Fibroblast of upper back skin (primary cell): Measurements from ENCODE around the gene SYNPO2.
A peak's percentile ranks its signal among the peaks of the same experiment; 100 is the strongest.

ENCODE experiments used
- DNase-seq: peaks from one replicate; pipeline ENCODE4 v3.0.0-alpha.2; 2013

The SYNPO2 gene

DNA sequence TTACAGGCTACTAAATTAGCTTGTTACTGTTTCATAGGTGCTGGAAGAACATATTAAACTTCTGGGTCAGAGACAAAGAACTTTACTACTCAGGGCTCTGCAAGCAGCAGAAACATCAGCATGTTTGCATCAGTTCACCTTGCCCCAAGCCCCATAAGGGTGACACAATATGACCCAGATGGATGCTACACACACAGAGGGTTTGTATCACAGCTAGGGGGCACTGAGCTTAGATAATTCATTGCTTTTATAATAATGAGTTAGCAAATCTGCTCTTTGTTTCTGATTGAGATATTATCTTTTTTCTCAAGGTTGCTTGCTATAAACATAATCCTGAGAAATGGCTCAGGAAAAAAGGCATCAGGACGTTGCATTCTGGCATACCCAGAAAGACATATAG lies 4.8 kb upstream of the SYNPO2 start:
- DNase-seq, result no peak

DNA sequence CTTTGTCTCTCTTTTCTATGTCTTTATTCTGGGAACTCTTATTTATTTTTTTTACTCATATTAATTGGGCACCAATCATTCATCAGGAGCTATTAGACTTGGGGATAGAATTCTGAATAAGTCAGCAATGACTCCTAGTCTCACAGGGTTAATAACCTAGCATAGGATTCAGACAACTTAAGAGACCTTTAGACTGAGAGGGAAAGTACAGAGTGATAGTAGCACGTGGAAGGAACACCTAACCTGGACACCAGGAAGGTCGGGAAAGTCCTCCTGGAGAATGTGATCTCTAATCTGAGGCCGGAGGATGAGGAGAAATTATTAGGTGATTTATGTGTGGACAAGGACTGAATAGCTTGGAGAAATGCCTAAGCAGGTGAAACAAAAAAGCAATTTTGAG lies 3.9 kb upstream of the SYNPO2 start:
- no peak for DNase-seq

GRCh38 chr4:118889312-118889691 lies 648 bp downstream of the SYNPO2 start:
- no peak for DNase-seq

DNA sequence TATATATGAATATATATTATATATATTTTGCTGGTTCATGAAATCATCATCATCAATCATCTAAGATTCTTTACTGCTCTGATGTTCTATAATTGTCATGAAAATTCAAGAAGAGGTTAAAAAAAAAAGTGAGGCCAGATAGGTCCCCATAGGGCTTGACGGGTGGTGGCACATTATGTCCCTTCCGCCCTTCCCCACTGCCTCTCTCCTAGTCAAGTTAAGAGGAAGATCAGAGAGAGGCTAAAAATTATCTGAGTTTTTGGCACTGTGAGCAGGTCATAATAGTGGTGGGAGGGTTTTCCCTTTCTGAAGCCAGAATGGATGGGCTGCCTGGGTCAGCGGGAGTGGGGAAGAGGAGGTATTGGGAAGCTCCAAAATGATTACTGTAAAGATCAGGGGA lies 5.4 kb downstream of the SYNPO2 start:
- no peak for DNase-seq

DNA sequence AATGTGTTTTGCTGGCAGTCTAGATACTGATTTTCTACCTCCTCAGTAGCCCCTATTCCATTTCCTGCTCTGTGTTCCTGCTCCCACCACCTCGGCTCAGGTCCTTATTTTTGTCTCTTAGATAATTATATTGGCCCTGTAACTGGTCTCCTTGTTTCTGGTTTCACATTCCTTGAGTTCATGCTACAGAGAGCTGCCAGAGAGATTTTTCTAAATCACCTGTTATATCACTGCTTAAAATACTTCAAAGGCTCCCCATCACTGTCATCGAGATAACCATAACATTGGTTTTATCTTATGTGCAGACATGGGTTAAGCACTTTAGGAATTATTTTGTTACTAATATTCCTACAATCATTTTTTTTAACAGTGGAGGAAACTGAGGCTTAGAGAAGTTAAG lies 9.6 kb downstream of the SYNPO2 start:
- no peak for DNase-seq

- no peak for DNase-seq
These were observed 10.1 kb downstream of the SYNPO2 start for GRCh38 chr4:118898684-118899138.

- DNase-seq, result no peak
These were observed 15.8 kb downstream of the SYNPO2 start for GRCh38 chr4:118904418-118904817.

GRCh38 chr4:118904935-118905334 lies 16.3 kb downstream of the SYNPO2 start:
- DNase-seq, result no peak

- DNase-seq, result peak; percentile 42
These were observed 16.9 kb downstream of the SYNPO2 start for GRCh38 chr4:118905566-118905965.

DNA sequence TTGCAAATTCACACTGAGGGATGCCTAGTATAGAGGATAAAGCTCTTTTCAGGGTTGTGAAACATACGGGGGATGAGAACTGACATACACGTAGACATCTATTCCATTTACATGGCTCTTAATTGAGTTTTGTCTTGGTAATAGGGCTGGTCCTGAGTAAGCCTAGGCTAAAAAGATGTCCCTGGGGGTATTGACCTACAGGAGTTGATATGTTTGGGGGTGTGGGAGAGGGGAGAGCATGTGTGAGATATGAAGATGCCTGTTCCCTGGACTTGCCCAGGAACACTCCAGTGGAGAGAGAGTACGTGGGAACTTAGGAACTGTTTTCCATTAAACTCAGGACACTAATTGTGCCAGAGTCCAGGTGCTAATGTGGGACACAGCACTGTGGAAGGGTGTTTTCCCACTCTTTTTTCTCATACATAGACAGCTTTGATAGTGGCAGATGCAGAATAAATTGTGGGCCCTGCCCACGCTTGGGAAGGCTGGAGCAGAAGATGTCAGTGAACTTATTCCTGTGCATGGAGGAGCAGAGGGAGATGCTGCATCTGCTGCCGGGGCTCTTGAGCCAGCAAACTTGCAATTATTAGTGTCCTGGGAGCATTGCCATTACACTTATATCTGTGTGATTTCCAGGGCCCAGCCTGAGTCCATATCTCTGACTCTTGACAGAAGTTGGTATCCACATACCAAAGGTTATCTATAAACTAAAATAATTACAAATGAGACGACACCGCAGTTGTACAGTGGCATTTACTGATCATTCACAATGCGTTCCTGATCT lies 20.7 kb downstream of the SYNPO2 start:
- no peak for DNase-seq

DNA sequence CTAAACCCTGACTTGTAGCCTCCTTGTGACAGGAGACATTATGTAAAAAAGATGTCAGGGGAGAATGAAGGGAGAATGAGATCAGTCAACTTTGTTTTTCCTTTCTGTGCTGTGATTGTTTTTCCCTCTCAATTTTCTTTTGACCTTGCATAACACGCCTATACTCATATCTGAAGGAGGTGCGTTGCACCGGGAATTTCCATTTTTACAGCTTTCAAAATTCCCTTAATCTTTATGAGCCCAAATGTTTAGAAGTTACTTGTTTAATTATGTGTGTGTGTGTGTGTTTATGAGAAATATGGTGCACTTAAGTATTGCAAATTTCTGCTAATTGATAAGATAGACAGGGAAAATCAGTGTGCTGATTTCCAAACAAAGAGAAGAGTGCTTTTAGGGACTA lies 21.6 kb downstream of the SYNPO2 start:
- no peak for DNase-seq

DNA sequence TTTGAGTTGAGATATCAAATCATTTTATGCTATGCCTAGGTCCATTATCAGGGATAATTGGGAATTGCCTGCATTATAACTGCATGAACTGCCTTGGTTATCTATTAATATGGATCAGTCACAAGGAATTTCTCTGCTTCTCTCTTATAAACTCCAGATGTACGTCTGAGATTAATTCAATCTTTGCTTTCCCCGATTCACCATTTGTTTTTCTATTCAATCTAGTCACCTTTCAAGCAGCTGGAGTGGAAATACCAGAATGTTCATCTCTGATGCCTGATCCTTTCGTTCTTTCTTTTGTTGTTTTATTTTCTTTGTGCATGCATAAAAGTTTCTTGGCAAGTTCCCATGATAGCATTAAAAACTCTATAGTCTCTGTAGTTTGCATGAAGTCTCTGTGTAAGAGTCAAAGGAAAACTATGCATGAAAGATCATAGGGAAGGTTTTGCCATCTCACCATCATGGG lies 22.6 kb downstream of the SYNPO2 start:
- peak; percentile 84 for DNase-seq

- no peak for DNase-seq
These were observed 26.8 kb downstream of the SYNPO2 start for GRCh38 chr4:118915468-118915867.

GRCh38 chr4:118916691-118917289 lies 28.1 kb downstream of the SYNPO2 start:
- DNase-seq, result no peak

- no peak for DNase-seq
These were observed 28.9 kb downstream of the SYNPO2 start for GRCh38 chr4:118917582-118917981.

DNA sequence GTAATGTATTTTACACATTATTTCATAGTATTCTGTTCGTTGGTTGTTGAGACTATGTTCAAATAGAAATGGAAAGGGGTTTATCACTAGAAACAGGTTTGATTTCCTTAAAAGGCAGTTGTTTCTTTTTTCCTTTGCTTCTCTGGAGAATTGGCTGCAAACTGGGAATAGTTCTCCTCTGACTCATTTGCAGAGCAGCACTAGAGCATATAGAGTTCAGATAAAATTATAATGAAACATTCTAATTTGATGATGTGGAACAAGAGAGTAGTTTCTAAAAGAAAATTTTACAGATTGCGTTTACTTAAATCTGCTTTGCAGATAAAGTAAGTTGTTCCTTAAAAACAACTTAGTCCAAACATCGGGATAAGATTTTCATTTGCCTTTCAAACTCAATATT lies 29.7 kb downstream of the SYNPO2 start:
- DNase-seq, result peak; percentile 95

DNA sequence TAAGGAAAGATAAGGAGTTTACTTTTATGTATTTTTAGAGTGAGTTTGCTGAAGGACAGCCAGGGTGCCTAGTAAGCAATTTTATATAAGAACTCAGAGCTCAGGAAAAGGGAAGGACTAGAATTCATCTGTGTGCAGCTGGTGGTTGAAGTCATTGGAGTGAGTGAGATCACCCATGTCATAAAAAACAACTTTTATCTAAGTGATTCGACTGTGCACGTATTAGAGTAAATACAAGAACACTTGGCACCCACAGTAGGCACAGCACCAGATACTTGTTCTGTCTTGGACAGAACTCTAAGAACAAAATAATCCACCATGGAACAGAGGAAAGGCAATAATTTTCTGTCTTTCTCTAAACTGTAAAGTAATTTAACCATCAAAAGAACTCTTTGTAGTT lies 31.6 kb downstream of the SYNPO2 start:
- no peak for DNase-seq

DNA sequence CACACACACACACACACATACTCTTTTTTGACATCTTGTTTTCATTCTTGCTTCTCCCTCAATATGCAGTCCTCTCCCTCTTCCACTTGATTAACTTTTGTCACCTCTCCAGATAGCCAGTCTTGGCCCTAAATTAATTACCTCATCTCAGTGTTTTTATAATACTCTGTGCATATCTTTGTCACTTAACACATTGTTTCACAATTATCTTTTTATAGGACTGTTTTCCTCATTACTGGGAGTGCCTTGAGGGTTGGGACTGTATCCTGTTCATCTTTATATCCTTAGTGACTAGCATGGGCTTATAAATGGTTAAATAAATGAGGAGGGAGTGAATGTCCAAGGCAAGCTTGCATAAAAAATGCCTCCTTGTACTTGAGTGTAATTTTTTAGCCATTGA lies 33.1 kb downstream of the SYNPO2 start:
- no peak for DNase-seq

- no peak for DNase-seq
These were observed 35.2 kb downstream of the SYNPO2 start for GRCh38 chr4:118923891-118924290.

- no peak for DNase-seq
These were observed 39.3 kb downstream of the SYNPO2 start for GRCh38 chr4:118927974-118928373.

DNA sequence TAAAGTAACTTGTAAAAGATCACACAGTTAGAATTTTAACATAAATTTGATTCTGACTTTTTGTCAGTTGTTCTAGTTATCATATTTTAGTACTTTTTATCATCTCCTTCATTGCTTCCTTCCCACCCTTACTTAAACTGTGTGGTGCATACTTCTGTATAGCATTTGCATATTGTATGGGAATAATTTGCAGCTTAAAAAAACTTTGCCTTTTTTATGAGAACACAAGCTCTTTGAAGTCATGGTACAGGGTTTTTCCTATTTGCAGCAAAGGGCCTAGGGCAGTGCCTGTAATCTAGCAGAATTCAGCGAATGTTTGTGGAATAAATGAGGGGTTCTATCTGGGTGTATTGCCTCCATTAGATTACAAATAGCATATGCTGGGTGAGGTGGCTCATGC lies 41.6 kb downstream of the SYNPO2 start:
- no peak for DNase-seq

GRCh38 chr4:118931786-118932185 lies 43.1 kb downstream of the SYNPO2 start:
- peak; percentile 72 for DNase-seq

GRCh38 chr4:118935819-118936218 lies 47.2 kb downstream of the SYNPO2 start:
- no peak for DNase-seq

- DNase-seq, result no peak
These were observed 47.8 kb downstream of the SYNPO2 start for GRCh38 chr4:118936406-118936805.
